Glomerular endothelial cell (primary cell): ENCODE measurements around the gene TPP2. TPM values are rescaled to one million over a fixed set of nuclear protein-coding genes. Genes with fewer than 3 reads are reported as not detected.

Source experiments
- DNase-seq: peaks from one replicate; pipeline ENCODE4 v3.0.0-alpha.2; 2011; ENCODE audit warnings: low read depth, low spot score; ENCODE audit errors: extremely low read depth
- total RNA-seq: library from RNA; depleted of rRNA; stranded (reverse); fragments of >200 nt; gene quantifications from 2 replicates; pipeline ENCODE4 v1.2.3, GENCODE V29; 2015

TPP2 gene
- total RNA-seq, 1 donor from 2014 or later = 46.1 TPM

DNA sequence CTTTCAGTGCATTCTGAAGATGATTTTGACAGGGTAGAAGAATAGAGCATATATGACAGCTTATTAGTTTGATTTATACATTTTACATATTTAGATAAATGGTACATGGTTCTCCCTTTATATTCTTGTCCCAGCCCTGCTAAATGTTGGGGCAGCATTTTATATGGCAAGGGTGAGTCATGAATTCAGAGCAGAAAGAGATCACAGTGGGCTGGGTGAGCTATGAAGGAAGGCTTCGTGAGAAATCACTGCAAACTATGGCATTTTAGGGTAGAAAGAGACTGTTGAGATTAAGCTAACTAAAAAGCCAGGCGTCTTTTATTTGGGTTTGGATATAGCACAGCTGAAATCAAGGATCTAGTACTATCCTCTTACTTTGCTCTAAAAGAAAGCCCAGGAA, 122.0 kb downstream of the TPP2 start:
- DNase-seq = no peak

DNA sequence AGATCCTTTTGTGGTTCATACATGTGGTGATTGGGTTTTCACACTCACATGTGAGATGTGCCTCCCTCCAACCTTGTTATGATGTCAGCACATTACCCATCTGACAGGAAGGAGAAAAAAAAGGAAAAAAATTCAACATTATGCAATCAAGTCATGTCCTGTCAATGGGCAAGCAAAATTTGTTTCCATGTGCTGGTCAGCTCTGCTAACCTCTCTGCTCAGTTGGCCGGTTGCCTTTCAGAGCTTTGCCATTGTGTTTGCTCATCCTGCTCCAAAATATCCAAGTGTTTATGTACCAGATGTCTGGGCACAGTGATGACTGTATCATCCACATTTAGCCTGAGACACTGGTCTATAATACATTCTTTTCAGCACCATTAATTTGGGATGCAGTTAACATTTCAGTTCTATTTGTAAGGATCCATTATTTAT, 125.0 kb downstream of the TPP2 start:
- DNase-seq = no peak

DNA sequence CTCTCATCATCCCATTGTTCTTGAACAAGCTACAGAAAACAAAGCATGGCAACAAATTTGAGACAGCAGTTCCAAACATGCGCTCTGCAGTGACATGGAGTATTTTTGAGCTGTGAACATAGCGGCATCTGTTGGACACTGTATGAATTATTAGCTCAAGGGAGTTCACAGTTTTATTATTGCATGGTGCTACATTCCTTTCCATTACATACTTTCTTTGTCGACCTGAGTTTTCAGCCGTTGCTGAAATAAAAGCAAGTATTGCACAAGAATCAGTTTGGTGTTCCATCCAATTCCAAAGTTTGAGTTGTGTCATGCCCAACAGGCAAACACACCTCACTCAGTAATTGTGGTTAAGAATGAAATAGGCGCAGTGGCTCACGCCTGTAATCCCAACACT, 128.1 kb downstream of the TPP2 start:
- no peak for DNase-seq

- no peak for DNase-seq
Observed at GRCh38 chr13:102726430-102726829, 129.6 kb downstream of the TPP2 start.

Other genes starting within 250 kb of the TPP2 start
- gene FGF14, start 194.9 kb upstream of the TPP2 start, total RNA-seq = 0.06 TPM in 1 of 2 replicates, not detected in the other
- gene METTL21C, start 98.1 kb downstream of the TPP2 start, total RNA-seq = not detected in 2 replicates
- gene TEX30, start 176.8 kb downstream of the TPP2 start, total RNA-seq = 13.1 and 20.4 TPM in 2 replicates
- gene POGLUT2, start 202.0 kb downstream of the TPP2 start, total RNA-seq = 20.6 and 22.1 TPM in 2 replicates
- gene BIVM, start 202.1 kb downstream of the TPP2 start, total RNA-seq = 15.5 and 17.6 TPM in 2 replicates
- 41.4 and 48.5 TPM in 2 replicates for gene ERCC5, start 249.0 kb downstream of the TPP2 start, total RNA-seq